HG02610 (cell line): ENCODE data around the gene USP13.
A peak's percentile ranks its signal among the peaks of the same experiment; 100 is the strongest.

ENCODE experiments used
- ATAC-seq: cut with Tn5 transposase; IDR thresholded peaks from one replicate; pipeline ENCODE4 v1.9.1; 2021; ENCODE audit warnings: mild to moderate bottlenecking, moderate library complexity; ENCODE audit not compliant: unreplicated experiment

USP13 gene

GRCh38 chr3:179694731-179695130 is 41.9 kb downstream of the USP13 start:
- ATAC-seq, result no peak

GRCh38 chr3:179695672-179696313 is 43.0 kb downstream of the USP13 start:
- ATAC-seq, result no peak

GRCh38 chr3:179697736-179698332 is 45.0 kb downstream of the USP13 start:
- no peak for ATAC-seq

GRCh38 chr3:179700716-179701115 is 47.9 kb downstream of the USP13 start:
- no peak for ATAC-seq

- ATAC-seq, result no peak
These were observed 48.5 kb downstream of the USP13 start for GRCh38 chr3:179701176-179701827.

GRCh38 chr3:179702271-179702947 is 49.6 kb downstream of the USP13 start:
- no peak for ATAC-seq

GRCh38 chr3:179703816-179704215 is 51.0 kb downstream of the USP13 start:
- ATAC-seq, result no peak

- ATAC-seq, result no peak
These were observed 53.4 kb downstream of the USP13 start for GRCh38 chr3:179706233-179706632.

GRCh38 chr3:179710079-179710478 is 57.2 kb downstream of the USP13 start:
- ATAC-seq, result no peak

GRCh38 chr3:179713643-179714090 is 60.8 kb downstream of the USP13 start:
- ATAC-seq, result no peak

- no peak for ATAC-seq
These were observed 62.7 kb downstream of the USP13 start for GRCh38 chr3:179715582-179715981.

GRCh38 chr3:179716226-179716625 is 63.4 kb downstream of the USP13 start:
- ATAC-seq, result no peak

GRCh38 chr3:179716811-179717210 is 64.0 kb downstream of the USP13 start:
- ATAC-seq, result peak; percentile 81

- ATAC-seq, result peak; percentile 25
These were observed 64.4 kb downstream of the USP13 start for GRCh38 chr3:179717219-179717618.

- ATAC-seq, result no peak
These were observed 66.4 kb downstream of the USP13 start for GRCh38 chr3:179719048-179719734.

GRCh38 chr3:179720196-179720595 is 67.4 kb downstream of the USP13 start:
- no peak for ATAC-seq

GRCh38 chr3:179723617-179724016 is 70.8 kb downstream of the USP13 start:
- ATAC-seq, result no peak

GRCh38 chr3:179726075-179726699 is 73.3 kb downstream of the USP13 start:
- no peak for ATAC-seq

- ATAC-seq, result no peak
These were observed 76.2 kb downstream of the USP13 start for GRCh38 chr3:179729086-179729485.

- ATAC-seq, result no peak
These were observed 77.1 kb downstream of the USP13 start for GRCh38 chr3:179729981-179730380.

- ATAC-seq, result no peak
These were observed 77.7 kb downstream of the USP13 start for GRCh38 chr3:179730506-179730905.
